NCI-H2107 (cell line): ENCODE measurements around the gene STAG3.
A peak's percentile ranks its signal among the peaks of the same experiment; 100 is the strongest.
"Not testable (repeated sequence)": the region's sequence is repeated elsewhere in the genome, so short reads cannot be mapped to it uniquely, and the experiment has no call there.

Experiments
- DNase-seq: peaks from one replicate; lab custom pipeline; 2025; lab: John Stamatoyannopoulos, UW

Gene STAG3

GRCh38 chr7:100247152-100247757, 69.5 kb downstream of the STAG3 start:
- DNase-seq: peak; percentile 85

- no peak for DNase-seq
Observed at GRCh38 chr7:100248483-100248882, 70.8 kb downstream of the STAG3 start.

GRCh38 chr7:100257017-100257416, 79.3 kb downstream of the STAG3 start:
- no peak for DNase-seq

GRCh38 chr7:100259984-100260383, 82.3 kb downstream of the STAG3 start:
- DNase-seq: not testable (repeated sequence)

GRCh38 chr7:100262896-100263295, 85.2 kb downstream of the STAG3 start:
- not testable (repeated sequence) for DNase-seq
